Activated CD4-positive, CD25-positive, alpha-beta regulatory T cell (primary cell): Measurements from ENCODE around the gene CST3.
"Not testable (repeated sequence)": the region's sequence is repeated elsewhere in the genome, so short reads cannot be mapped to it uniquely, and the experiment has no call there.

Source experiments
- DNase-seq, 4 experiments: peaks; one replicate each; lab custom pipeline; 2025; lab: John Stamatoyannopoulos, UW

Gene CST3

GRCh38 chr20:23637282-23638221 is at the start of gene CST3:
Gene CST3 (minus strand): TSS chr20:23637955. CDS start chr20:23637862, 93 bp downstream.
- DNase-seq, result no peak

- DNase-seq, result no peak
Measured at GRCh38 chr20:23686046-23686750, 48.4 kb upstream of the CST3 start.

GRCh38 chr20:23685529-23685896 is 47.8 kb upstream of the CST3 start:
- DNase-seq, result not testable (repeated sequence)

GRCh38 chr20:23684261-23684660 is 46.5 kb upstream of the CST3 start:
- DNase-seq, result no peak

GRCh38 chr20:23683807-23684206 is 46.1 kb upstream of the CST3 start:
- no peak for DNase-seq

GRCh38 chr20:23683281-23683680 is 45.5 kb upstream of the CST3 start:
- no peak for DNase-seq

GRCh38 chr20:23680146-23680545 is 42.4 kb upstream of the CST3 start:
- no peak for DNase-seq

- DNase-seq, result no peak
Measured at GRCh38 chr20:23679133-23680092, 41.7 kb upstream of the CST3 start.

- no peak for DNase-seq
Measured at GRCh38 chr20:23673209-23673608, 35.5 kb upstream of the CST3 start.

- DNase-seq, result no peak
Measured at GRCh38 chr20:23672158-23672557, 34.4 kb upstream of the CST3 start.

GRCh38 chr20:23671479-23671878 is 33.7 kb upstream of the CST3 start:
- DNase-seq, result no peak

- no peak for DNase-seq
Measured at GRCh38 chr20:23670361-23670760, 32.6 kb upstream of the CST3 start.

GRCh38 chr20:23669866-23670265 is 32.1 kb upstream of the CST3 start:
- DNase-seq, result no peak

GRCh38 chr20:23669327-23669726 is 31.6 kb upstream of the CST3 start:
- DNase-seq, result no peak

- DNase-seq, result no peak
Measured at GRCh38 chr20:23668477-23668951, 30.8 kb upstream of the CST3 start.

- DNase-seq, result no peak
Measured at GRCh38 chr20:23667666-23668065, 29.9 kb upstream of the CST3 start.

- no peak for DNase-seq
Measured at GRCh38 chr20:23666698-23667097, 28.9 kb upstream of the CST3 start.

- no peak for DNase-seq
Measured at GRCh38 chr20:23666189-23666588, 28.4 kb upstream of the CST3 start.

GRCh38 chr20:23664954-23665353 is 27.2 kb upstream of the CST3 start:
- DNase-seq, result no peak

- DNase-seq, result not testable (repeated sequence)
Measured at GRCh38 chr20:23664046-23664445, 26.3 kb upstream of the CST3 start.

- DNase-seq, result no peak
Measured at GRCh38 chr20:23663180-23663579, 25.4 kb upstream of the CST3 start.
